Transverse colon (tissue), 4 donors: ENCODE results near the gene ZFP64.

Experiments
- CTCF ChIP-seq, 5 experiments: fragments of 200-600 bp in 3 of 5; fragments of 450-650 bp in 2 of 5; sonication (generic) in 3 of 5; IDR thresholded peaks; 1 replicate in 2 of 5; 2 replicates in 3 of 5; pipeline ENCODE4 v1.5.1; 2016 to 2017; ENCODE audit warnings: antibody characterized with exemption in 5 of 5, inconsistent platforms in 3 of 5, mild to moderate bottlenecking in 2 of 5, moderate library complexity in 1 of 5
- EP300 ChIP-seq: sonication (generic); formaldehyde crosslinking; IDR thresholded peaks from one replicate; pipeline ENCODE4 v1.6.1; 2017; ENCODE audit warnings: antibody characterized with exemption, low read depth
- POLR2A ChIP-seq: fragments of 450-650 bp; IDR thresholded peaks from one replicate; pipeline ENCODE4 v1.6.1; 2016; ENCODE audit warnings: antibody characterized with exemption, mild to moderate bottlenecking, moderate library complexity
- POLR2AphosphoS5 ChIP-seq, 3 donors: sonication (generic); formaldehyde crosslinking; IDR thresholded peaks; one replicate each; pipeline ENCODE4 v1.6.1; 2016; ENCODE audit warnings: antibody characterized with exemption in 3 of 3

- TF ChIP-seq POLR2A, result no peak
- TF ChIP-seq CTCF (IDR thresholded peaks at IDR 0.05), result no peak
- TF ChIP-seq POLR2AphosphoS5 (IDR thresholded peaks at IDR 0.05), result no peak
- no peak for TF ChIP-seq EP300
Observed at GRCh38 chr20:52171025-52171424, 20.6 kb downstream of the ZFP64 start.
